ENCODE data around the gene TCF4.

Gene TCF4

DNA sequence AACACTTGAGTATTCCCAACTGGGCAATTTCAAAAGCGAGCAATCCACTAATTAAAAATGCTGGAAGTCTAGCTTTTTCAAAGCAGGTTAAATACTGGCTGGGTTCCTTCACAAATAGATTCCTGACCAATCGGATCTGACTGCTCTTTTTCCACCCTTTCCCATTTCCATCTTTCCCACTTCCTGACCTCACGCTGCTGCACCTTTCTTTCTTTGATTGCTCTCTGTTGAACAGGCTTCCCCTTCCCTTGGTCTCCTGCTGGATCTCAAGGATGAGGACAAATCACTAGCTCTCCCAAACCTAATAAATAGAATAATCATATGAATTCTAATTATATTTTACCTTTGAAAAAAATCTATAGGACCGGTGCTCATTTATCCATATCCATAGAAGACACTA, 121.2 kb downstream of the TCF4 start:
- DNase-seq = no peak

DNA sequence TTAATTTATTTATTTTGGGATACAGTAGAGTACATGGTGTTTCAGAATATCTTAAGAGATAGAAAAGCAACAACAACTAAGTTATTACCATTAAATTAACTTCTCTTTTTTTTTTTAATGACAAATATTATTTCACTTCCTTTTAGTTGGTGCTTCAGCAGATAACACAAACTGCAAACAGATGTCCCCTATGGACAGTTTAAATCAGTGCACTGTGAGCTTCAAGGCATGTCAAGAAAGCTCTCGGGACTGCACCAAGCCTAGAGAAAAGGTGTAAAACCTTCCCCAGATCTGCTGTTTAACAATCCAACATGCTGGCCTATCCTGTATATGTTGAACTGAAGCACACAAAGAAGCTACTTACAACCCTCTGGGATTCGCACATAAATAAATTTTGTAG, 122.7 kb downstream of the TCF4 start:
- no peak for DNase-seq

- no peak for DNase-seq
Measured at GRCh38 chr18:55464581-55464980, 123.4 kb downstream of the TCF4 start.

- no peak for DNase-seq
Measured at GRCh38 chr18:55462652-55463051, 125.3 kb downstream of the TCF4 start.

DNA sequence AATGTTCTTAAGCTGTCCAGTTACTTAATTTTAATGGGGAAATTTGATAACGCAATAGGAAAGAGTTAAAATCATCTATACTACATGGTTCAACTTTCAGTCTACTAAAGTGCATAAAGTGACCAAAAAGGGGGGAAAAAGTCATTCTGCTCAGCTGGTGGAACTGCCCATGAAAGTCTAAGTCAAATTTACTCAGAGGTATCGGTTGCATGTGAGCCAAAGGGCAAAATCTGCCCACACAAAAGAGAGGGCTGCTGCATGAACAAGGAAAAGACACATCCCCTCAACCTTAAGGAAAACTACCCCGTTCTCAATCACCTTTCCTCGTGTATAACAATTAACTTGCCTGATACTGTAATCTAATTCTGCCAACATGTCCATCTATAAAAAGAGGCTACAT, 126.1 kb downstream of the TCF4 start:
- DNase-seq = no peak

DNA sequence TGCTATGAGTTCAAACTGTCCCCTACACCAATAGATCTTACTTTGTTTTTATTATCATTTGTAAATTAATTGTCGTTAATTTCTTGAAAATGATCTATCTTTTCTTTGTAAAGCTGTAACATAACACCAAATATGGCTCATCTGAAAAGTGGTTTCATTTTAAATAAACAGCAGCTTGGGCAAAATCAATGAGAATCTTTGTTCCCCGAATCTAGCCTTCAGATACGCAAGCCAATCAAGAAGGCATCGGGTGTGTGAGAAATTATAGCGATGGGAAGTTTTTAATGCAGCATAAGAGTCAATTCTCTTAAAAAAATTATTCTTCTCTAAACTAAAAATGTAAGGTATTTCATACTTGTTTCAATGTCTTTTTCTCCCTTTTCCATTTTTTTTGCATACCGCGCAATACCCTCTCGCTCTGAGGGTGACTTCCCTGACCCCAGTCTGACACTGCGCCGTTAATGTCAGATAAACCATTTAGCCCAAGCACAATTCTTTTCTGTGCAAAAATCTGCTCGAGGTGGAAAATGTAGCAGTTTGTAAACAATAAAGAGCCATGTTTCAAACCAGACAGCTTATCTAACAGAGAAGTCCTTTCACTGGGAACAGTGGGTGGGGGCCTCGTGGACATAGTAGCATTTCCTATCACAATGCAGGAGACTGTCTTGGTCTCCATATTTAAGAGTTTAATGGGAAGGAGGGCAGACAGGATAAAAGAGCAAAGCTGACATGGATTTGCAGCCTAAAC, 129.4 kb downstream of the TCF4 start:
- no peak for DNase-seq

- no peak for DNase-seq
Measured at GRCh38 chr18:55457028-55457427, 131.0 kb downstream of the TCF4 start.

- DNase-seq = no peak
Measured at GRCh38 chr18:55455938-55456337, 132.1 kb downstream of the TCF4 start.

DNA sequence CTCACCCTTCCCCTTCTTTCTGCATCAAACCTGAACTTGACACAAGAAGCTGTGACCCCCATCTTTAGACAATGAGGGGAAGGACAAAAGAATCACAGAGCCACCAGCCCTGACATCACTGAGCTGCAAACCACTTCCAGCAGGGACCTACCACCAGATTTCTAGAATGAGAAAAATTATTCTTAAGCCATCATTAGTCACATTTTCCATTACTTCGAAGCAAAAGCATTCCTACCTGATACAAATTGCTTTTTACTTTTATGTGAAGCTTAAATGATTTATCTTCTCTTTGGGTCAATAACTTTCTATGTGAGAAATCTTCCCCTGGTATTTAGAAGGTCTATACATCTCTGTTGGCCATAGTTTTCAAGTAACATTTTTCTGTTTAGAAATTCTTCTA, 134.8 kb downstream of the TCF4 start:
- no peak for DNase-seq

DNA sequence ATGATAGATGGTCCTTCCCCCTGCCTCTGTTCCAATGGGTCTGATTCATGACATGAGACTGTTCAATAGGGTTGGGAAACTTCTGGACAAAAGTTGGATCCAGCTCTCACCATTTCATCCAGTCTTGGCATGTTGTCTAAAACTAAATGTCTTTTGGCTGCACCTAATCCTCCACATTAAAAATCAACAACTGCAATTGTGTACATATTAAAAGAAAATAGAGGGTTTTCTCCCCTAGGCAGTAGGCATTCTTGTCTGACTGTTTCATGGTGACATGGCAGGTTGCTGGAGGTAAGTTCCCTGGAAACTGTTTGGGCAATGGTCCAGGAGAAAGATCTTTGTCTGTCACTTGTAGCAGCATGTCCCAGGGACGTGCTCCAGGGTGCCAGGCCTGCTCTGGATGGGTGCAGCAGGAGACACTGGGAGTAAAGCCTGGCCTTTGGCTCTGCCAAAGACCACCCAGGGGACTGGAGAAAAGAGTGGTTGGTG, 135.8 kb downstream of the TCF4 start:
- no peak for DNase-seq

DNA sequence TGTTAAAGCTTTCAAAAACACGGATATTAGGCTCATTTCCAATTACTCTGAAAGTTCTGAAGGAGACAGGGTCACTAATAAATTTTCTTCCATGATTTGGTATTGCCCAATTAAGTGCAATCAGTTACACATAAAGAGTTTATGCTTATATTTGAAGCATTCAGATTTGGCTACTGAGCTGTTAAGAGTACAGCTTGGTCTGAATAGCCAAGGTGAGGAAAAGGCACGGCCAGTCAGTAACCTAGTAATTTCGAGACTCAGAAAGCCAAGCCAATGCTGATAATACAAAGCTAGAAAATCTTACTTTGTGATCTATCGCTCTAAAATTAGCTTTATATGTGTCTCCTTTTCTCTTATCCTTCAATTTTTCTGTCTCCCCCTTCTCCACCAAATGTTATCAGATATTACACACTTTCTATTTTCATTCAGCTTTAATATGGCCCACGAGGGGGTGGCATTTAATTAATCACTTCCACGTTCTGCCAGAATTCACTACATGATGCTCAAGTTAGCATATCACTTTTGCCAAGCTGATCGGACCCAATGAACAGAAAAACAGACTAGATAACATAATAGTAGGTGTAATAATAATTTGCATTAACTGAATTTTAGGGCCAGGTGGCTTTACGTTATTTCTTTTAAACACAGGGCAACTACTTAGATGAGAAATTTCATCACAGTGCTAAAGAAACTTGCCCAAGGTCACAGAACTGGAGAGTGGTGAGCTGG, 138.4 kb downstream of the TCF4 start:
- no peak for DNase-seq

- no peak for DNase-seq
Measured at GRCh38 chr18:55448420-55448819, 139.6 kb downstream of the TCF4 start.

GRCh38 chr18:55447672-55448018, 140.3 kb downstream of the TCF4 start:
- no peak for DNase-seq

DNA sequence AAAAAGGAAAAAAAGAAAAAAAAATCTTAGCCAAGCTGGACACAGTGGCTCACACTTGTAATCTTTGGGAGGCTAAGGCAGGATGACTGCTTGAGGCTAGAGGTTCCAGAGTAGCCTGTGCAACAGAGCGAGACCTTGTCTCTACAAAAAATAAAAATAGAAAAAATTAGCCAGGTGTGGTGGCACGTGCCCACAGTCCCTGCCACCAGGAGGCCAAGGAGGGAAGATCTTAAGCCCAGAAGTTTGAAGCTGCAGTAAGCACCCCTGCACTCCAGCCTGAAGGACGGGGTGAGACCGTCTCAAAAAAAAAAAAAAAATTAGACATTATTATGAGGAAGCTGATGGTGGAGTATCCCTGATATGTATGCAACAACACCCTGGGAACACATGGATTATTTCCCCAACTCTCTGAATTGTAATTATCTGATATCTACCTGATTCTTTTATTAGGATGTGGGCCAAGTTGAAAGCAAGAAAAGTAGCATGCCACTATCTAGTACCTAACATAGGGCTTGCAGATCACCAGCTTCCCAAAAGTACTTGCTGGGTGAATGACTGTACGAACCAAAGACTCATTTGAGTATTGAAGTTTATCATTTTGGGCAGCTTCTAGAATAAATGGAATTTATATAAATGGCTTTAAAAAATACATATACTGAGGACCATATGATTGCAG, 140.9 kb downstream of the TCF4 start:
- DNase-seq = no peak

DNA sequence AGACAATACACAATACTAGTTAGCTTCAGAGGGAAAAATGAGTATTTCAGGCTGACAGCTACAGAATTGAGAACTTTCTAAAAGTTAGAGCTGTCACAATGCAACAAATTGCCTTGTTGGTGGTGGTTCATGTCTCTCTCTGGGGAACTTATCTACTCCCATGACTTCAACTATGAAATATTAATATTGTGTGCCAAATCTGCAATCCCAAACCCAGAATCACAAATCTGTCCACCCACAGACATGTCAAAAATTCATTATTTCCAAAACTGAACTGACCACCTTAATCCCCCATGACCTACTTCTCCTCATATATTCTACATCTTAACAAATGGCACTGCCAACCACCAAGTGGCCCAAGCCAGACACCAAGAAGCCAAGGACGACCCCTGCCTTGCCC, 143.5 kb downstream of the TCF4 start:
- no peak for DNase-seq

DNA sequence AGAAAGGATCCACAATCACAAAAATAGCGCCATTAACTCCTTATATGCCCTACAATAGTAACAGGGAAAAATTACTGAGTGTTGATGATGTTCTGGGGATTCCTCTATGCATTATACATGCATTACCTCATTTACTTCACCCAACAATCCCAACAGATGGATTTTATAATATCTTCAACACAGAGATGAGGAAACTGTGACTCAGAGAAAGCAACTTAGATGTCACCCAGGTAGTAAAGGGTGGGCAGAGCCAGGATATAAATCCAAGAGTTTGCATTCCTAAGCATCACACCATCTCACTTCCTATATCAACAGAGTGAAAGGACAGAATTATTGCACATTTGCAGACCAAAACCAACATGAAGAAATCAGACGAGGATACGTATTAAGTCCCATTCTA, 144.2 kb downstream of the TCF4 start:
- DNase-seq = no peak

DNA sequence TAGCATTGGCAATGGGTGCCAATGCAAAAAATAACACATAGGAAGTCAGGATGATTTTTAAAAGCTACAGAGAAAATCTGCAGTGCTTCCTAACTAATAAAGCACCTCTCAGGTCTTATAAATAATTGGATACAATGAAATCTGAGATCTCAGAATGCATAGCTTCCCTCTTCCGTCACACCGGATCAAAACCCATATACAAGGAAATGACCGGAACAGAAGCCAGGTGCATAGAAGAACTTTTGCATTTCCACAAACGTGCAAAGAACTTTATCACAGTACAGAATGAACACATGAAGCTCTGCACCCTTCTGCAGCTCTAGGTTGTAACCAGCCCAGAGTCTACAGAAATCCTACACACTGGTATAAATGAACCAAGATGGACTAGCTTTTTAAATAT, 145.4 kb downstream of the TCF4 start:
- DNase-seq = no peak

- no peak for DNase-seq
Measured at GRCh38 chr18:55440988-55441387, 147.0 kb downstream of the TCF4 start.

DNA sequence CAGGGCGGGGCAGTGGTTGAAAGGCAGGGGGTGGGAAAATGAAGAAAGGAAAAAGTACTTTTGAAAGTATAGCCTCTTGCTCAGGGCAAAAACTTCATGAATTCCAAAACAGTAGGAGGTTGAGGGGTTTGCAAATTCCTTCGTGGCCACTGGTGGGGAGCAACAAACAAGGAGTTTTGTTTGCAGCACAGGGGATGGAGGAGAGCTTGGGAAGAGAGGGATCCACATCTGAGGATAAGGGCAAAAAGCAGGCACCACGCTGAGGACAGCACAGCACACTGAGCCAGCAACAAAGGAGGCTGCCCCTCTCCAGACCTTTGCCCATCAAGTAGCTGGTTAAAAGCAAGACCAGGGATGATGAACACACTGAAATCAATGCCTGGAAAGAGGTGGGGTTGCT, 148.9 kb downstream of the TCF4 start:
- no peak for DNase-seq

GRCh38 chr18:55435592-55435991, 152.4 kb downstream of the TCF4 start:
- no peak for DNase-seq

DNA sequence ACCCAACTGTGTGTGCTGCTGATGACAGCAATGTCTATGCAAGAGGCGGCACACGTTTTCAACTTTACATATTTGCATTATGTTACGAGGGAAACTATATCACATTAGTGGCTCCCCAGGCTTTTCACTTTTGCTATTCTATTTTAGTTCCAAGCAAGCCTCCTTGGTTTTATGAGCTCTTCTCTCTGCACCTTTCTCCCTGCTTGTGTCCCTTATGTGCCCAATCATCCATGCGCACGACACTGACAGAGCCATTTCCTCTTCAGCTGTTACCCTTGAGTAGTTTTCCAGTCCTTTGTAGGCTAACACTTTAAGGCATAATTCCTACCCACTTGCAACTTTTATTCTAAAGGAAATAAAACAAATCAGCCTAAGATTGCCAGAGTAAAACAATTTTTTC, 154.3 kb downstream of the TCF4 start:
- no peak for DNase-seq

DNA sequence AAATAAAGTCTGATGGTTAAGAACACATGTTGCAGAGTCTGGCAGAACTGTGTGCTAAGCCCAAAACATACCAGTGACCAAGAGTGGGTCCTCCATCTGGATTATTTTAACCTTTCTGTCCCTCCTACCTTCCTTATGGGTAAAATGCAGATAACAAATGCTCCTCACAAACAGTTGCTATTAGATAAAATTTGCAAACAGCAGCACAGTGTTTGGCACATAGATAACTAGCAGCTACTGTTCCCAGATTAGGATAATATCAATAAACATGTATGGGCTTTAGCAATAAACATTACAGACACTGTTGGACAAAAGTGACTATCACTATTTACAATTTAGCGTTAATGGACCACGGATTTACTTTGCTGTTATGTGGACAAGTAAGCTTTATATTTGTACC, 154.9 kb downstream of the TCF4 start:
- DNase-seq = no peak

GRCh38 chr18:55432307-55433040, 155.5 kb downstream of the TCF4 start:
- no peak for DNase-seq

All from NCI-H748 treated with DMSO at 0.1 percent for 48 hours (cell line).